ENCODE data around the gene ARHGAP24.

DNA sequence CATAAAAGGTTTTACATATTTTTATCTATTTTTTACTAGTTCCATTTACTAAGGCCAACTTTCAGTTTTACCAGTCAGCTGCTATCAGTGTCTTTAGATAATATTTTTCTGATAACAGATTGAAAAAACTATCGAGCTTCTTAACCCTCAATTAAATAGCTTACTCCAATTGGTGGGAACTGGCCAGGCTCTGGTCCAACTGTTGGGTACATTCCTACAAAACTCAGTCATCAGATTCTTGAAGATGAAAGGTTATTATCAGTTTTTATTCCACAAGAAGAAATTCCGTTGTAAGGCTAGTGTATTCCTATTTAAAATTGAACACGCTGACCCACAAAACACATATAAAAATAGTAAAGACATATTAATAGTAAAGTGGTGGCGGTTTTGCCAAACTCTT, 538.7 kb downstream of the ARHGAP24 start:
- TF ChIP-seq FOXK2 (IDR thresholded peaks at IDR 0.05) (no peak), SUZ12 (IDR thresholded peaks at IDR 0.05) (no peak), TARDBP (IDR thresholded peaks at IDR 0.05) (no peak), ZNF384 (IDR thresholded peaks at IDR 0.05) (no peak), FOXM1 (IDR thresholded peaks at IDR 0.05; ENCODE audit: borderline replicate concordance) (no peak), BHLHE40 (IDR thresholded peaks at IDR 0.05; ENCODE audit: borderline replicate concordance) (no peak), SP1 (IDR thresholded peaks at IDR 0.05) (no peak), L3MBTL2 (conservative IDR thresholded peaks at IDR 0.05) (no peak), ELF4 (IDR thresholded peaks at IDR 0.05) (no peak)
- TF ChIP-seq, protein P1, sequence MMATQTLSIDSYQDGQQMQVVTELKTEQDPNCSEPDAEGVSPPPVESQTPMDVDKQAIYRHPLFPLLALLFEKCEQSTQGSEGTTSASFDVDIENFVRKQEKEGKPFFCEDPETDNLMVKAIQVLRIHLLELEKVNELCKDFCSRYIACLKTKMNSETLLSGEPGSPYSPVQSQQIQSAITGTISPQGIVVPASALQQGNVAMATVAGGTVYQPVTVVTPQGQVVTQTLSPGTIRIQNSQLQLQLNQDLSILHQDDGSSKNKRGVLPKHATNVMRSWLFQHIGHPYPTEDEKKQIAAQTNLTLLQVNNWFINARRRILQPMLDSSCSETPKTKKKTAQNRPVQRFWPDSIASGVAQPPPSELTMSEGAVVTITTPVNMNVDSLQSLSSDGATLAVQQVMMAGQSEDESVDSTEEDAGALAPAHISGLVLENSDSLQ (IDR thresholded peaks at IDR 0.05): no peak
